SK-N-MC (cell line): ENCODE data around the gene NCBP2L.

Experiments used
- DNase-seq: peaks from one replicate; pipeline ENCODE4 v3.0.0-alpha.2; 2011; ENCODE audit warnings: low read depth, low spot score
- H3K27ac ChIP-seq: fragments of 200-600 bp; sonication (generic); 2 replicates; pipeline ENCODE4 v1.5.1; 2016; ENCODE audit warnings: mixed run types
- H3K36me3 ChIP-seq: fragments of 200-600 bp; sonication (generic); 2 replicates; pipeline ENCODE4 v1.6.1; 2017; ENCODE audit warnings: antibody characterized with exemption, low read length, mixed read lengths; ENCODE audit not compliant: insufficient read depth
- H3K4me3 ChIP-seq: fragments of 200-600 bp; sonication (generic); 2 replicates; pipeline ENCODE4 v1.5.1; 2016
- H3K9ac ChIP-seq: fragments of 200-600 bp; sonication (generic); 2 replicates; pipeline ENCODE4 v1.8.0; 2017; ENCODE audit warnings: mixed run types, mixed read lengths; ENCODE audit not compliant: insufficient read length
- H3K9me3 ChIP-seq: fragments of 200-600 bp; sonication (generic); 2 replicates; pipeline ENCODE4 v1.6.1; 2017; ENCODE audit warnings: low read depth, mild to moderate bottlenecking, antibody characterized with exemption, low read length, moderate library complexity, mixed read lengths
- EZH2 ChIP-seq: fragments of 200-600 bp; sonication (generic); IDR thresholded peaks from one replicate; pipeline ENCODE4 v1.6.1; 2017; ENCODE audit warnings: antibody characterized with exemption
- FOXP2 ChIP-seq: optimal IDR thresholded peaks from 2 replicates; pipeline ENCODE3; 2011; ENCODE audit warnings: mild to moderate bottlenecking, moderate library complexity; ENCODE audit not compliant: insufficient read depth; ENCODE audit errors: extremely low read length, control extremely low read depth
- POLR2AphosphoS5 ChIP-seq: IDR thresholded peaks from 2 replicates; pipeline ENCODE4 v1.6.1; 2012; ENCODE audit warnings: mild to moderate bottlenecking, low read depth, low read length, borderline replicate concordance

The NCBP2L gene

DNA sequence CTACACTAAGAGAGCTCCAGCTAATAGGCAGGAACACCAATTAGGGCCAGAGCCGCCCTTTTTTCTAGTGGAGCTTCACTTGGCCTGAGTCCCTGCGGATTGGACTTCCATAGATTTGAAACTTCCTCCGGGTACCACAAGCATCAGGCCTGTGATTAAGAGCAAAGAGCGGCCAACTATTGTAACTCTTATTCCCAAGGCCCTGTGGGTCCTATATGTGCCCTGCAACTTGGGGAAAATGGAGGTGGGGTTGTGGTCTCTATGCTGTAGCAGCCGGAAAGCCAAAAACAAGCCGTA is at the start of gene NCBP2L:
TSS of gene NCBP2L (plus strand) at position 198 of the 297 bp plus-strand sequence. CDS start 16,488 bp downstream, outside the sequence.
- H3K27ac ChIP-seq: no peak within 1 kb of the TSS
- H3K9me3 ChIP-seq: no peaks in the 10 kb centered on the region
- peak within 1 kb of the TSS; percentile 60 for H3K4me3 ChIP-seq
- TF ChIP-seq POLR2AphosphoS5 (no peak), FOXP2 (no peak), EZH2 (no peak)
- no peak within 1 kb of the TSS for H3K9ac ChIP-seq
- no peaks in the 10 kb centered on the region for H3K36me3 ChIP-seq
- no peak for DNase-seq

DNA sequence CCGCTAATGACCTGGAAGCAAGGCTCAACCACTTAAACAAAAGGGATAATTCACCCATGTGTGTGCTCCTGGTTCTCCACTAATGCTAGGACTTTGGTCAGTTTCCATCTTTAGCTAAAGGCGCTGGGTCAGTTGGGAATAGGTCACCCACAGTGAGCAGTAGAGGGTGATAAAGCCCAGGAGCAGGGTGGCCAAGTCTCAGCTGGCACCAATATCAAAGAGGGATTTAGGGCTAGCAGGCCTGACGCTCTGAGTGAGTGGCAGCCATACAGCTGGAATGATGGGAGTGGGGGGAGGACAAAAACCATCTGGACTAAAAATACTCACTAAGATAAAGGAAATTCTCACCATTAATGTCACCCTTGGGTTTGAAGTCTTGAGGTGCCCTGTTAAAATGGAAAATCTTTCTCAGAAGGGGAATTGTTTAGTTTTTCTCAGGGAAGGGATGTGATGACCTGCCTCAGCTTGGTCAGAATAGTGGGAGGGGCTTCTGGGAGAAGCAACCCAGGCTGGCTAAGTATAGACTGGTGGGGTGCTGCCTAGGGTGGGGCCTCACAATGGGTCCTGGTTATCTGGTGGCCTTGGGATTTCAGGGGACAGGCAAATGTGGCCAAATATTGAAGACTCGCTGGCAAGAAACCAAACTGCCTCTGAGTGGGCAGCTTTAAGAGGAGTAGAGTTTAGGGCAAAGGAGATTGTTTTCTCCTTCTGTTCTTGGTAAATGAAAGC is 49.0 kb upstream of the NCBP2L start:
- Histone ChIP-seq H3K9me3 (no peaks in the 10 kb centered on the region), H3K9ac (no peak overlapping the region), H3K36me3 (no peaks in the 10 kb centered on the region), H3K4me3 (no peak overlapping the region), H3K27ac (no peak overlapping the region)
- TF ChIP-seq FOXP2 (no peak), EZH2 (no peak), POLR2AphosphoS5 (no peak)
- DNase-seq: no peak

DNA sequence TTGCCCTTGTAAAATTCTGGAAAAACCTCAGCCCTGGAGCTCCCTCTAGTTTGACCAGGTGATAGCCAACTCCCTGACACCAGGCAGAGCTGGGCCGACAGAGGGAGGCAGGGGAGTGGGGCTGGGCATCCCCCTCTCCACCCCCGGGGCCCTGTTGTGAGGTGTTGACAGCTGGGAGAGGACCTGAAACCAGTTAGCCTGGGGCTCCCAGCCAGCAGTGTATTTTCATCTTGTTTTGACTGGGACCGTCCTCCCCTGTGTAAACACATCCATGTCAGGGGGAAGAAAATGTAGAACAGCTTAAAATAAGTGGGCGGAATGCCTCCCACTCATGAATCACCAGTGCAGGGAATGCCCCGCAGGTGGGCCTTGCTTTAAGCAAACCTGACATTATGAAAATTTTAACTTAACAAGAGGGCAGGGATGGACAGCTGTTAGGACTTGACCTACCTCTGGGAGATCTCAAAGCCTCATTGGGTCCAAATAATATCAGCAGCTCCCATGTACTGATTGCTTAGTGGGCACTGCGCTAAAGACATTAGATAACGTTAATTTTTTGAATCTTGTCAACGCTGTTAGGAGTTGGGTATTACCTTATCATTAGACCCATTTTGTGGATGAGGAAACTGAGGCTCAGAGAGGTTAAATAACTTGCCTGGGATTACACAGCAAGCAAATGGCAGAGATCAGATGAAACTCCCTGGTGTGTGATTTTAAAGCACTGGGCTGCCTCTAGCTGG is 47.8 kb upstream of the NCBP2L start:
- no peak for DNase-seq
- no peak overlapping the region for H3K27ac ChIP-seq
- no peak for TF ChIP-seq FOXP2
- no peak for TF ChIP-seq POLR2AphosphoS5
- no peak for TF ChIP-seq EZH2
- H3K4me3 ChIP-seq: no peak overlapping the region
- no peaks in the 10 kb centered on the region for H3K36me3 ChIP-seq
- no peak overlapping the region for H3K9ac ChIP-seq
- H3K9me3 ChIP-seq: no peaks in the 10 kb centered on the region

DNA sequence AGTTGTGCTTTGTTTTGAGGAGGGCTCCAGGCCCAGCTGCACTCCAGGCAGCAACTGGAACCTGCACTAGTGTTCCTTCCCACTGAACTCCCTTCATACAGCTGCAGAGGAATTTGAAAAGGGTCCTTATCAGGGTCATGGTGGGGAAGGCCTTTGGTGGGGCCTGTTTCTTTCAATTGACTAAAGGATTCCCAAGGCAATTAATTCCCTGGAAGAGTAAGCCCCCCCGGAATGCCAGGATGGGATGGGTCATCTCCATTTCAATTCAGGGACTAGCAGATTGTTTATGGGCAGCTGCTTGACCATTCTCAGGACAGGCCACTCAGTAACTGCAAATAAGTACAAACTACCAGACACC is 47.3 kb upstream of the NCBP2L start:
- DNase-seq: no peak
- Histone ChIP-seq H3K27ac (no peak overlapping the region), H3K4me3 (no peak overlapping the region), H3K9ac (no peak overlapping the region), H3K36me3 (no peaks in the 10 kb centered on the region), H3K9me3 (no peaks in the 10 kb centered on the region)
- no peak for TF ChIP-seq POLR2AphosphoS5

DNA sequence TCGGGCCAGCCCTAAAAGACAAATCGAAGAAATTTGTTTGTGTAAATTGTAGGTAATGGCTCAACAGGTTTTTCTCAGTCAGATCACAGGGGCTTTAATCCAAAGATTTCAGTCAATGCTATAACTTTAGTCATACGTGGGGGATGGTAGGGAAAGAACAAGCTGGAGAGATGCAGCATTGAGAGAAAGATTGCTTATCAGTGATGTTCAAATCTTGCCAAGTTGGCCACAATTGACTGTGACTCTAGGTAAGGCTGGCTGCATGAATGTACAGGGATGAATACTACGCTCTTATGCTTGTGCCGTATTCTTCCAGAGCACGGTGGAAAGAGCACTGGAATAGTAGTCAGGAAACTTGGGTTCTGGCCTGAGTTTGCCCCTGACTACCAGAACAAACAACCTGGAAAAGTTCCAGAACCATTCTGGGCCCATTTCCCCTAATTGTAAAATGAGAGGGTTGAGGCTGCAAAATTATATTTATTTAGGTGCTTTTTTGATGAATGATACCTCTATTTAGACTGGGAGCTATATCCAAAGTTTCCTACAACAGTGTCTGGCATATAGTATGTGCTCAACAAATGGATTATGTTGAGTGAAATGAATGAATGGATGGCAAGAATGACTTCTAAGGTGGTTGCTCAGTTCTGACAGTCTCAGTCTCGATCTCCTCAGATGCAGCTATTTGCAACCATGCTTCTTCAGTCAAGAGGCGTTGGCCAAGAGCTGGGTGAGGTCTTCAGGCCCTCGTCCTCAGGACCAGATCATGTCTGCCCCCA is 46.4 kb upstream of the NCBP2L start:
- H3K36me3 ChIP-seq: no peaks in the 10 kb centered on the region
- H3K9ac ChIP-seq: no peak overlapping the region
- no peaks in the 10 kb centered on the region for H3K9me3 ChIP-seq
- H3K4me3 ChIP-seq: no peak overlapping the region
- H3K27ac ChIP-seq: no peak overlapping the region
- DNase-seq: no peak
- TF ChIP-seq POLR2AphosphoS5: no peak
- TF ChIP-seq FOXP2: no peak
- no peak for TF ChIP-seq EZH2

DNA sequence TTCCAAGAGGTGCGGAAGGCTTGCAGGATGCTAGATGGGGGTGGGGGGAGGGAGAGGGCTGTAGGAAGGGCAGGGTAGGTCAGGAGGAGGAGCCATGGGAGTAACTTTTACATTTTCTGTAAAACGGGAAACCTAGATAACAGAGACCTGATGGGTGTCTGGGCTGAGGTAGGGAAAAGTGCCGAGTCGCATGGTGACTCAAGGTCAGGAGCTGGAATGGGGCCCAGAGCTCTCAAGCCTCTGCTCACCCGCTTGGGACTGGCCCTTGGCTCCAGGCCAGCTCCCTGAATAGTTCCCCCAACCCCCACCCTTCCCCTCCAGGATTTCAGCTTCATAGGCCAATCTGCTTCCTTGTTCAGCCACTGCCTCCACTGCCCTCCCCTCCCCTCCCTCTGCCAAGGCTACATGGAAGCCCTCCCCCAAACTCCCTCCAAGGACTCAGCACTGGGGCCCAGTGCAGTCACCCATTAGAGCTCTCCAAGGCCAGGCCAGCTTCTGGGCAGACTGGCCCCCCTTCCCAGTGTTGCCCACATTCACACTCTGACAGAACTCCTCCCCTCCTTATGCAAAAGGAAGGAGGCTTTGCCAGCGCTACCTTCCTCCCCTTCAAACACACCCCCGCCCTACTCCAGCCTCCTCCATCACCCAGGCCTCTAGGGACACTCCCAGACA is 45.6 kb upstream of the NCBP2L start:
- no peak for DNase-seq
- H3K9me3 ChIP-seq: no peaks in the 10 kb centered on the region
- no peak overlapping the region for H3K9ac ChIP-seq
- no peak overlapping the region for H3K4me3 ChIP-seq
- no peak overlapping the region for H3K27ac ChIP-seq
- H3K36me3 ChIP-seq: no peaks in the 10 kb centered on the region
- TF ChIP-seq POLR2AphosphoS5 (no peak), FOXP2 (no peak), EZH2 (no peak)

DNA sequence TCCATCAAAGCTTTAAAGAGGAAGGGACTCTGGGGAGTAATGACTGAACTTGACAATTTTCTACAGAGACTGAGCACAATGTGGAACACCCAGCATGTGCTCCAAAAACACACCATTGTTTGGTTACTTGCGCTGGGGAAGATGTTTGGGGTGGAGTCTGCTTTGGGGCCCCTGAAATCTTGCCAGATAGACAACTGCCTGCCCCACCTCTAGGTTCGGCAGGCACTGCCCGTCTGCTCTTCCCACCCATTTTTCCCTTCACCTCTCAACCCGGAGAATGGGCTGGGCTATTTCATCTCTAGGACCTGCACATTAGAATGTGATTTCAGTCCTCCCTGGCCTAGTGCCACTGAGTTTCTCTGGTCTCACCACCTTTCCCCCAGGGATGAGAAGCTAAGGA is 43.8 kb upstream of the NCBP2L start:
- Histone ChIP-seq H3K36me3 (no peaks in the 10 kb centered on the region), H3K9ac (no peak overlapping the region), H3K4me3 (no peak overlapping the region), H3K9me3 (no peaks in the 10 kb centered on the region), H3K27ac (no peak overlapping the region)
- no peak for TF ChIP-seq FOXP2
- TF ChIP-seq EZH2: no peak
- TF ChIP-seq POLR2AphosphoS5: no peak
- DNase-seq: no peak

DNA sequence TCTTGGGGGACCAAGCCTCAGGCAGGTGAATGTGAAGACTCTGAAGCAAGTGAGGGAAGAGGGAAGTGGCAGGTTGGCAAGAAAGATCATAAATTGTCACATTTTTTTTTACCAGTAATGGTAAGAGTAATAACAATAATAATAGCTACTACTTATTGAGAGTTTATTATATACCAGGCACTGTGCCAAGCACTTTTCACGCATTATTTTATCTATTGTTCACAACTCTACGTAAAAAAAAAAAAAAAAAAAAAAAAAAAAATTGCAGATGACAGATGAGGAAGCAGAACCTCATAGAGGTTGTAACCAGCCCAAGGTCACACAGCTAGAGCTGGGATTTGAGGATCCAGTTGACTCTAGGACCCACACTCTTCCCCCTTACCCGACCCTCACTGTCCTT is 42.9 kb upstream of the NCBP2L start:
- no peak for TF ChIP-seq POLR2AphosphoS5
- TF ChIP-seq EZH2: no peak
- no peak for TF ChIP-seq FOXP2
- Histone ChIP-seq H3K9me3 (no peaks in the 10 kb centered on the region), H3K36me3 (no peaks in the 10 kb centered on the region), H3K9ac (no peak overlapping the region), H3K27ac (no peak overlapping the region), H3K4me3 (no peak overlapping the region)
- DNase-seq: no peak
